HepG2 (cell line): Measurements from ENCODE around the gene TRANK1. TPM values are rescaled to one million over a fixed set of nuclear protein-coding genes. Genes with fewer than 3 reads are reported as not detected.
A peak's percentile ranks its signal among the peaks of the same experiment; 100 is the strongest.

Source experiments
- CHD4 ChIP-seq: fragments of 200-600 bp; sonication (generic); IDR thresholded peaks from 2 replicates; pipeline ENCODE4 v1.7.0; 2017; ENCODE audit warnings: mild to moderate bottlenecking, low read length, borderline replicate concordance
- ELF1 ChIP-seq: sonication (generic); formaldehyde crosslinking; IDR thresholded peaks from 2 replicates; pipeline ENCODE4 v1.4.0; 2020; ENCODE audit warnings: missing genetic modification reagents
- KLF9 ChIP-seq: IDR thresholded peaks from 2 replicates; pipeline ENCODE4 v1.6.1; 2016; ENCODE audit warnings: low read depth
- PITX1 ChIP-seq: sonication (generic); formaldehyde crosslinking; IDR thresholded peaks from 2 replicates; pipeline ENCODE4 v1.5.1; 2020; ENCODE audit warnings: mild to moderate bottlenecking, missing genetic modification reagents
- RARA ChIP-seq: IDR thresholded peaks from 2 replicates; pipeline ENCODE4 v1.6.1; 2016; ENCODE audit warnings: missing genetic modification reagents, missing compliant biosample characterization
- SMC3 ChIP-seq: IDR thresholded peaks from 2 replicates; pipeline ENCODE4 v1.6.1; 2011; ENCODE audit warnings: low read length, improper control_type of control experiment
- ZFP62 ChIP-seq: sonication (generic); formaldehyde crosslinking; IDR thresholded peaks from 2 replicates; pipeline ENCODE4 v1.4.0; 2020; ENCODE audit warnings: missing genetic modification reagents
- ZNF383 ChIP-seq: sonication (generic); formaldehyde crosslinking; IDR thresholded peaks from 2 replicates; pipeline ENCODE4 v1.4.0; 2020; ENCODE audit warnings: missing genetic modification reagents, mild to moderate bottlenecking, borderline replicate concordance
- ZNF530 ChIP-seq: sonication (generic); formaldehyde crosslinking; IDR thresholded peaks from 2 replicates; pipeline ENCODE4 v1.5.0; 2020; ENCODE audit warnings: low read depth, mild to moderate bottlenecking, missing genetic modification reagents
- ZNF546 ChIP-seq: sonication (generic); formaldehyde crosslinking; conservative IDR thresholded peaks from 2 replicates; pipeline ENCODE4 v1.8.1; 2023; ENCODE audit warnings: mild to moderate bottlenecking, missing genetic modification reagents
- ZNF557 ChIP-seq: sonication (generic); formaldehyde crosslinking; IDR thresholded peaks from 2 replicates; pipeline ENCODE4 v1.4.0; 2020; ENCODE audit warnings: missing genetic modification reagents
- ZNF619 ChIP-seq: sonication (generic); formaldehyde crosslinking; IDR thresholded peaks from 2 replicates; pipeline ENCODE4 v1.4.0; 2020; ENCODE audit warnings: mild to moderate bottlenecking, missing genetic modification reagents
- ZNF761 ChIP-seq: sonication (generic); formaldehyde crosslinking; conservative IDR thresholded peaks from 2 replicates; pipeline ENCODE4 v1.4.0; 2020; ENCODE audit warnings: mild to moderate bottlenecking, missing genetic modification reagents
- ZNF839 ChIP-seq: sonication (generic); formaldehyde crosslinking; IDR thresholded peaks from 2 replicates; pipeline ENCODE4 v1.4.0; 2020; ENCODE audit warnings: missing genetic modification reagents, mild to moderate bottlenecking, borderline replicate concordance
- polyA plus RNA-seq, 8 experiments: library from polyadenylated mRNA; depleted of rRNA in 3 of 8; stranded (reverse) in 7 of 8; unstranded in 1 of 8; fragments of >200 nt; fragmentation: Illumina TruSeq in 4 of 8; extraction: Trizol in 4 of 8; gene quantifications; 2 replicates each; pipeline versions ENCODE4 v1.2.1 to v1.2.3, GENCODE V29; 2011 to 2016; ENCODE audit warnings: low read depth in 4 of 8, missing spikeins in 1 of 8, mixed read lengths in 1 of 8; ENCODE audit not compliant: insufficient read depth in 1 of 8
- total RNA-seq, 5 experiments: library from RNA; depleted of rRNA; stranded (reverse); fragments of >200 nt; fragmentation: Illumina TruSeq; extraction: Trizol; gene quantifications; 2 replicates each; pipeline ENCODE4 v1.2.3, GENCODE V29; 2016; ENCODE audit warnings: low read depth in 1 of 5
- TF ChIP-seq, protein P1 (sequence below): sonication (generic); formaldehyde crosslinking; IDR thresholded peaks from 2 replicates; pipeline ENCODE4 v1.5.0; 2020; ENCODE audit warnings: mild to moderate bottlenecking, missing genetic modification reagents, borderline replicate concordance
- TF ChIP-seq, protein P2 (sequence below): sonication (generic); formaldehyde crosslinking; IDR thresholded peaks from 2 replicates; pipeline ENCODE4 v1.5.0; 2020; ENCODE audit warnings: mild to moderate bottlenecking, missing genetic modification reagents, borderline replicate concordance
- TF ChIP-seq, protein P3 (sequence below): sonication (generic); formaldehyde crosslinking; IDR thresholded peaks from 2 replicates; pipeline ENCODE4 v1.4.0; 2020; ENCODE audit warnings: mild to moderate bottlenecking, missing genetic modification reagents
- TF ChIP-seq, protein P4 (sequence below): IDR thresholded peaks from 2 replicates; pipeline ENCODE4 v1.6.1; 2016; ENCODE audit warnings: mild to moderate bottlenecking, missing biosample characterization, missing genetic modification reagents

Gene TRANK1
- total and polyA plus RNA-seq, 2 of the 13 experiments (the other 11 are each of a cell fraction or from before 2014, with no cell fraction given) = 0.13 to 0.32 TPM

DNA sequence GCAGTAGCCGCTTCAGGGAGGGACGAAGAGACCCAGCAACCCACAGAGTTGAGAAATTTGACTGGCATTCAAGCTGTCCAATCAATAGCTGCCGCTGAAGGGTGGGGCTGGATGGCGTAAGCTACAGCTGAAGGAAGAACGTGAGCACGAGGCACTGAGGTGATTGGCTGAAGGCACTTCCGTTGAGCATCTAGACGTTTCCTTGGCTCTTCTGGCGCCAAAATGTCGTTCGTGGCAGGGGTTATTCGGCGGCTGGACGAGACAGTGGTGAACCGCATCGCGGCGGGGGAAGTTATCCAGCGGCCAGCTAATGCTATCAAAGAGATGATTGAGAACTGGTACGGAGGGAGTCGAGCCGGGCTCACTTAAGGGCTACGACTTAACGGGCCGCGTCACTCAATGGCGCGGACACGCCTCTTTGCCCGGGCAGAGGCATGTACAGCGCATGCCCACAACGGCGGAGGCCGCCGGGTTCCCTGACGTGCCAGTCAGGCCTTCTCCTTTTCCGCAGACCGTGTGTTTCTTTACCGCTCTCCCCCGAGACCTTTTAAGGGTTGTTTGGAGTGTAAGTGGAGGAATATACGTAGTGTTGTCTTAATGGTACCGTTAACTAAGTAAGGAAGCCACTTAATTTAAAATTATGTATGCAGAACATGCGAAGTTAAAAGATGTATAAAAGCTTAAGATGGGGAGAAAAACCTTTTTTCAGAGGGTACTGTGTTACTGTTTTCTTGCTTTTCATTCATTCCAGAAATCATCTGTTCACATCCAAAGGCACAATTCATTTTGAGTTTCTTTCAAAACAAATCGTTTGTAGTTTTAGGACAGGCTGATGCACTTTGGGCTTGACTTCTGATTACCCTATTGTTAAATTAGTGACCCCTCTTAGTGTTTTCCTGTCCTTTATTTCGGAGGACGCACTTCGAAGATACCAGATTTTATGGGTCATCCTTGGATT lies 48.8 kb upstream of the TRANK1 start, which contains the start of gene MLH1 (continued):
- TF ChIP-seq, protein P1, sequence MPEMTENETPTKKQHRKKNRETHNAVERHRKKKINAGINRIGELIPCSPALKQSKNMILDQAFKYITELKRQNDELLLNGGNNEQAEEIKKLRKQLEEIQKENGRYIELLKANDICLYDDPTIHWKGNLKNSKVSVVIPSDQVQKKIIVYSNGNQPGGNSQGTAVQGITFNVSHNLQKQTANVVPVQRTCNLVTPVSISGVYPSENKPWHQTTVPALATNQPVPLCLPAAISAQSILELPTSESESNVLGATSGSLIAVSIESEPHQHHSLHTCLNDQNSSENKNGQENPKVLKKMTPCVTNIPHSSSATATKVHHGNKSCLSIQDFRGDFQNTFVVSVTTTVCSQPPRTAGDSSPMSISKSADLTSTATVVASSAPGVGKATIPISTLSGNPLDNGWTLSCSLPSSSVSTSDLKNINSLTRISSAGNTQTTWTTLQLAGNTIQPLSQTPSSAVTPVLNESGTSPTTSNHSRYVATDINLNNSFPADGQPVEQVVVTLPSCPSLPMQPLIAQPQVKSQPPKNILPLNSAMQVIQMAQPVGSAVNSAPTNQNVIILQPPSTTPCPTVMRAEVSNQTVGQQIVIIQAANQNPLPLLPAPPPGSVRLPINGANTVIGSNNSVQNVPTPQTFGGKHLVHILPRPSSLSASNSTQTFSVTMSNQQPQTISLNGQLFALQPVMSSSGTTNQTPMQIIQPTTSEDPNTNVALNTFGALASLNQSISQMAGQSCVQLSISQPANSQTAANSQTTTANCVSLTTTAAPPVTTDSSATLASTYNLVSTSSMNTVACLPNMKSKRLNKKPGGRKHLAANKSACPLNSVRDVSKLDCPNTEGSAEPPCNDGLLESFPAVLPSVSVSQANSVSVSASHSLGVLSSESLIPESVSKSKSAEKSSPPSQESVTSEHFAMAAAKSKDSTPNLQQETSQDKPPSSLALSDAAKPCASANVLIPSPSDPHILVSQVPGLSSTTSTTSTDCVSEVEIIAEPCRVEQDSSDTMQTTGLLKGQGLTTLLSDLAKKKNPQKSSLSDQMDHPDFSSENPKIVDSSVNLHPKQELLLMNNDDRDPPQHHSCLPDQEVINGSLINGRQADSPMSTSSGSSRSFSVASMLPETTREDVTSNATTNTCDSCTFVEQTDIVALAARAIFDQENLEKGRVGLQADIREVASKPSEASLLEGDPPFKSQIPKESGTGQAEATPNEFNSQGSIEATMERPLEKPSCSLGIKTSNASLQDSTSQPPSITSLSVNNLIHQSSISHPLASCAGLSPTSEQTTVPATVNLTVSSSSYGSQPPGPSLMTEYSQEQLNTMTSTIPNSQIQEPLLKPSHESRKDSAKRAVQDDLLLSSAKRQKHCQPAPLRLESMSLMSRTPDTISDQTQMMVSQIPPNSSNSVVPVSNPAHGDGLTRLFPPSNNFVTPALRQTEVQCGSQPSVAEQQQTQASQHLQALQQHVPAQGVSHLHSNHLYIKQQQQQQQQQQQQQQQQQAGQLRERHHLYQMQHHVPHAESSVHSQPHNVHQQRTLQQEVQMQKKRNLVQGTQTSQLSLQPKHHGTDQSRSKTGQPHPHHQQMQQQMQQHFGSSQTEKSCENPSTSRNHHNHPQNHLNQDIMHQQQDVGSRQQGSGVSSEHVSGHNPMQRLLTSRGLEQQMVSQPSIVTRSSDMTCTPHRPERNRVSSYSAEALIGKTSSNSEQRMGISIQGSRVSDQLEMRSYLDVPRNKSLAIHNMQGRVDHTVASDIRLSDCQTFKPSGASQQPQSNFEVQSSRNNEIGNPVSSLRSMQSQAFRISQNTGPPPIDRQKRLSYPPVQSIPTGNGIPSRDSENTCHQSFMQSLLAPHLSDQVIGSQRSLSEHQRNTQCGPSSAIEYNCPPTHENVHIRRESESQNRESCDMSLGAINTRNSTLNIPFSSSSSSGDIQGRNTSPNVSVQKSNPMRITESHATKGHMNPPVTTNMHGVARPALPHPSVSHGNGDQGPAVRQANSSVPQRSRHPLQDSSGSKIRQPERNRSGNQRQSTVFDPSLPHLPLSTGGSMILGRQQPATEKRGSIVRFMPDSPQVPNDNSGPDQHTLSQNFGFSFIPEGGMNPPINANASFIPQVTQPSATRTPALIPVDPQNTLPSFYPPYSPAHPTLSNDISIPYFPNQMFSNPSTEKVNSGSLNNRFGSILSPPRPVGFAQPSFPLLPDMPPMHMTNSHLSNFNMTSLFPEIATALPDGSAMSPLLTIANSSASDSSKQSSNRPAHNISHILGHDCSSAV (CRISPR knock-in tag) = no peak
- TF ChIP-seq ZNF546 = no peak
- 0 out of 2 replicates have a peak, but pooled peaks have one; percentile 1 for TF ChIP-seq ZNF761 (CRISPR knock-in tag)
- TF ChIP-seq SMC3 = peak; percentile 16; the same call in 1 of the 2 replicates
- peak; percentile 85 for TF ChIP-seq ELF1
- TF ChIP-seq PITX1 (CRISPR knock-in tag) = no peak
- TF ChIP-seq ZFP62 = no peak
- no peak for TF ChIP-seq ZNF530
- TF ChIP-seq, protein P2, sequence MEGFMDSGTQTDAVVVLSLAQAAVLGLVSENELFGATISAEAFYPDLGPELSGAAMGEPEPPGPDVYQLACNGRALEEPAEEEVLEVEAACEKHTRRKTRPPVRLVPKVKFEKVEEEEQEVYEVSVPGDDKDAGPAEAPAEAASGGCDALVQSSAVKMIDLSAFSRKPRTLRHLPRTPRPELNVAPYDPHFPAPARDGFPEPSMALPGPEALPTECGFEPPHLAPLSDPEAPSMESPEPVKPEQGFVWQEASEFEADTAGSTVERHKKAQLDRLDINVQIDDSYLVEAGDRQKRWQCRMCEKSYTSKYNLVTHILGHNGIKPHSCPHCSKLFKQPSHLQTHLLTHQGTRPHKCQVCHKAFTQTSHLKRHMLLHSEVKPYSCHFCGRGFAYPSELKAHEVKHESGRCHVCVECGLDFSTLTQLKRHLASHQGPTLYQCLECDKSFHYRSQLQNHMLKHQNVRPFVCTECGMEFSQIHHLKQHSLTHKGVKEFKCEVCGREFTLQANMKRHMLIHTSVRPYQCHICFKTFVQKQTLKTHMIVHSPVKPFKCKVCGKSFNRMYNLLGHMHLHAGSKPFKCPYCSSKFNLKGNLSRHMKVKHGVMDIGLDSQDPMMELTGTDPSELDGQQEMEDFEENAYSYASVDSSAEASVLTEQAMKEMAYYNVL = no peak
- TF ChIP-seq ZNF619 (CRISPR knock-in tag) = peak; percentile 77; the same call in 1 of the 2 replicates
- TF ChIP-seq CHD4 = no peak
- 0 out of 2 replicates have a peak, but pooled peaks have one; percentile 57 for TF ChIP-seq ZNF383 (CRISPR knock-in tag)
- TF ChIP-seq ZNF557 = 0 out of 2 replicates have a peak, but pooled peaks have one; percentile 29
- TF ChIP-seq, protein P3, sequence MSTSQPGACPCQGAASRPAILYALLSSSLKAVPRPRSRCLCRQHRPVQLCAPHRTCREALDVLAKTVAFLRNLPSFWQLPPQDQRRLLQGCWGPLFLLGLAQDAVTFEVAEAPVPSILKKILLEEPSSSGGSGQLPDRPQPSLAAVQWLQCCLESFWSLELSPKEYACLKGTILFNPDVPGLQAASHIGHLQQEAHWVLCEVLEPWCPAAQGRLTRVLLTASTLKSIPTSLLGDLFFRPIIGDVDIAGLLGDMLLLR (CRISPR knock-in tag) = peak; percentile 90
- TF ChIP-seq, protein P4, sequence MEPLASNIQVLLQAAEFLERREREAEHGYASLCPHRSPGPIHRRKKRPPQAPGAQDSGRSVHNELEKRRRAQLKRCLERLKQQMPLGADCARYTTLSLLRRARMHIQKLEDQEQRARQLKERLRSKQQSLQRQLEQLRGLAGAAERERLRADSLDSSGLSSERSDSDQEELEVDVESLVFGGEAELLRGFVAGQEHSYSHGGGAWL (CRISPR knock-in tag) = no peak
- no peak for TF ChIP-seq RARA (CRISPR knock-in tag)
- TF ChIP-seq ZNF839 = no peak
- peak; percentile 66; the same call in 1 of the 2 replicates for TF ChIP-seq KLF9 (CRISPR knock-in tag)
